ENCODE data around the gene TBC1D4. TPM values are rescaled to one million over a fixed set of nuclear protein-coding genes. Genes with fewer than 3 reads are reported as not detected.

TBC1D4 gene
- total RNA-seq, 1 experiment from 2014 or later = 19.5 TPM

- no peak for TF ChIP-seq EZH2 (IDR thresholded peaks at IDR 0.05; ENCODE audit: low read depth)
- TF ChIP-seq, protein P1, sequence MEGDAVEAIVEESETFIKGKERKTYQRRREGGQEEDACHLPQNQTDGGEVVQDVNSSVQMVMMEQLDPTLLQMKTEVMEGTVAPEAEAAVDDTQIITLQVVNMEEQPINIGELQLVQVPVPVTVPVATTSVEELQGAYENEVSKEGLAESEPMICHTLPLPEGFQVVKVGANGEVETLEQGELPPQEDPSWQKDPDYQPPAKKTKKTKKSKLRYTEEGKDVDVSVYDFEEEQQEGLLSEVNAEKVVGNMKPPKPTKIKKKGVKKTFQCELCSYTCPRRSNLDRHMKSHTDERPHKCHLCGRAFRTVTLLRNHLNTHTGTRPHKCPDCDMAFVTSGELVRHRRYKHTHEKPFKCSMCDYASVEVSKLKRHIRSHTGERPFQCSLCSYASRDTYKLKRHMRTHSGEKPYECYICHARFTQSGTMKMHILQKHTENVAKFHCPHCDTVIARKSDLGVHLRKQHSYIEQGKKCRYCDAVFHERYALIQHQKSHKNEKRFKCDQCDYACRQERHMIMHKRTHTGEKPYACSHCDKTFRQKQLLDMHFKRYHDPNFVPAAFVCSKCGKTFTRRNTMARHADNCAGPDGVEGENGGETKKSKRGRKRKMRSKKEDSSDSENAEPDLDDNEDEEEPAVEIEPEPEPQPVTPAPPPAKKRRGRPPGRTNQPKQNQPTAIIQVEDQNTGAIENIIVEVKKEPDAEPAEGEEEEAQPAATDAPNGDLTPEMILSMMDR (conservative IDR thresholded peaks at IDR 0.05) = no peak
- H3K9me2 ChIP-seq (ENCODE audit: insufficient read depth) = no peaks in the 10 kb centered on the region
- H3K9me3 ChIP-seq (ENCODE audit: insufficient read depth, low read depth) = no peaks in the 10 kb centered on the region
- no peaks in the 10 kb centered on the region for H3K27me3 ChIP-seq (ENCODE audit: insufficient read depth, low read depth)
- POLR2A ChIA-PET (ENCODE audit: unreplicated experiment) = no interaction called here
- no peak for DNase-seq
- H3K79me2 ChIP-seq (ENCODE audit: low read depth) = no peaks in the 10 kb centered on the region
- CTCF ChIA-PET = no interaction called here
- H3K4me1 ChIP-seq (replicated peaks; ENCODE audit: insufficient read depth) = no peaks in the 10 kb centered on the region
- no TSS peak for BruUV-seq (replicated peaks)
- H3K27ac ChIP-seq = no peak overlapping the region
- no peak overlapping the region for H3K4me3 ChIP-seq
- H3K36me3 ChIP-seq (ENCODE audit: low read depth) = no peaks in the 10 kb centered on the region
- H3F3A ChIP-seq (ENCODE audit: insufficient read depth, low read depth) = 0 out of 2 replicates have a peak, but pooled peaks cover 3% of the 10 kb centered on the region
- H3K4me2 ChIP-seq = no peak overlapping the region
- intact Hi-C loops (cut with micrococcal nuclease; ENCODE audit: unreplicated experiment) = no loop called here
- H2AFZ ChIP-seq = no peak overlapping the region
- H4K20me1 ChIP-seq (ENCODE audit: insufficient read depth) = no peaks in the 10 kb centered on the region
Measured at GRCh38 chr13:75341028-75341427, 140.9 kb downstream of the TBC1D4 start.

GRCh38 chr13:75339635-75340374 is 142.2 kb downstream of the TBC1D4 start:
- Histone ChIP-seq H3K9me3 (ENCODE audit: insufficient read depth, low read depth) (no peaks in the 10 kb centered on the region), H3K27ac (no peak overlapping the region), H3K4me2 (no peak overlapping the region), H3K4me3 (no peak overlapping the region), H2AFZ (no peak overlapping the region), H3K36me3 (ENCODE audit: low read depth) (no peaks in the 10 kb centered on the region), H3K4me1 (replicated peaks; ENCODE audit: insufficient read depth) (no peaks in the 10 kb centered on the region), H3K79me2 (ENCODE audit: low read depth) (no peaks in the 10 kb centered on the region), H3F3A (ENCODE audit: insufficient read depth, low read depth) (no peaks in the 10 kb centered on the region), H3K9me2 (ENCODE audit: insufficient read depth) (no peaks in the 10 kb centered on the region), H4K20me1 (ENCODE audit: insufficient read depth) (no peaks in the 10 kb centered on the region), H3K27me3 (ENCODE audit: insufficient read depth, low read depth) (no peaks in the 10 kb centered on the region)
- no peak for DNase-seq
- ChIA-PET CTCF (no interaction called here), POLR2A (ENCODE audit: unreplicated experiment) (no interaction called here)
- intact Hi-C loops (cut with micrococcal nuclease; ENCODE audit: unreplicated experiment) = no loop called here
- TF ChIP-seq, protein P1 (conservative IDR thresholded peaks at IDR 0.05) = no peak
- no peak for TF ChIP-seq EZH2 (IDR thresholded peaks at IDR 0.05; ENCODE audit: low read depth)
- no TSS peak for BruUV-seq (replicated peaks)

DNA sequence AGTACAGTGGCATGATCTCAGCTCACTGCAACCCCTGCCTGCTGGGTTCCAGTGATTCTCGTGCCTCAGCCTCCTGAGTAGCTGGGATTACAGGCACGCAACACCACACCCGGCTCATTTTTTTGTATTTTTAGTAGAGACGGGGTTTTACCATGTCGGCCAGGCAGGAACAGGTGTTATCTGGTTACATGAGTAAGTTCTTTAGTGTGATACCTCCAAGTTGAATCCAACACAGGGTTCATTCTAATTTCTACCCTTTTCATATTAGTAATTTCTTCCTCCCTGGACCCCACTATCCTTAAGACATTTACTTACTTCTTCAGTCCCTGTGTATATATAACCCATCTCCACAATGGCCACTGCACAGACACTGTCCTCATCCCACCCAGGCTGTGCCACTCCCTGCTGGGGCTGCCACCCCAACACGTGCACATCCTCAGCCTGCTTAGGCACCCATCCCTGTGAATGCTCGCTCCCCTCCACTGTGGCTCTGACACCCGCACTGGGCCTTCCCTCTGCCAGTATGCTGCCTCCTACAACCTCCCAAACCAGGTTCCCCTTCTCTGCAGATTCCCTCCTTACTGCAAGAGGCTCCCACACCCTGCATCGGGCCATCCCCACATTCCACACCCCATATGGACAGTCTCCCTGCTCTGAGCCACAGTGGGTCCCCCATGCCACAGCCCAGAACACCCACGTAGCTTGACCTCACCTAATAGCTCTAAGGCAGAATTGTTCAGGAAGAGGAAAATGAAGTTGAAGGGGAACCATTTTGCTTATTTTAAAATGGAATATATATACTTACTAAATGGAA is 147.1 kb downstream of the TBC1D4 start:
- no peaks in the 10 kb centered on the region for H3K9me2 ChIP-seq (ENCODE audit: insufficient read depth)
- no peaks in the 10 kb centered on the region for H4K20me1 ChIP-seq (ENCODE audit: insufficient read depth)
- TF ChIP-seq EZH2 (IDR thresholded peaks at IDR 0.05; ENCODE audit: low read depth) = no peak
- TF ChIP-seq, protein P1 (conservative IDR thresholded peaks at IDR 0.05) = no peak
- intact Hi-C loops (cut with micrococcal nuclease; ENCODE audit: unreplicated experiment) = no loop called here
- H3K4me1 ChIP-seq (replicated peaks; ENCODE audit: insufficient read depth) = no peaks in the 10 kb centered on the region
- H3K27ac ChIP-seq = no peak overlapping the region
- H3K79me2 ChIP-seq (ENCODE audit: low read depth) = no peaks in the 10 kb centered on the region
- 0 out of 2 replicates have a peak, but pooled peaks cover 3% of the 10 kb centered on the region for H3K36me3 ChIP-seq (ENCODE audit: low read depth)
- no peak overlapping the region for H2AFZ ChIP-seq
- no peaks in the 10 kb centered on the region for H3K27me3 ChIP-seq (ENCODE audit: insufficient read depth, low read depth)
- no peak overlapping the region for H3K4me2 ChIP-seq
- no peak overlapping the region for H3K4me3 ChIP-seq
- DNase-seq = no peak
- BruUV-seq (replicated peaks) = no TSS peak
- POLR2A ChIA-PET (ENCODE audit: unreplicated experiment) = no interaction called here
- H3F3A ChIP-seq (ENCODE audit: insufficient read depth, low read depth) = no peaks in the 10 kb centered on the region
- H3K9me3 ChIP-seq (ENCODE audit: insufficient read depth, low read depth) = no peaks in the 10 kb centered on the region
- CTCF ChIA-PET = no interaction called here
